LHCN-M2 (cell line): ENCODE results near the gene MGST2. TPM values are rescaled to one million over a fixed set of nuclear protein-coding genes. Genes with fewer than 3 reads are reported as not detected.
A peak's percentile ranks its signal among the peaks of the same experiment; 100 is the strongest.

Experiments used
- DNase-seq: peaks from one replicate; pipeline ENCODE4 v3.0.0-alpha.2; 2012; ENCODE audit warnings: low read depth
- total RNA-seq: library from RNA; depleted of rRNA; stranded (reverse); fragments of >200 nt; gene quantifications from 2 replicates; pipeline ENCODE4 v1.2.3, GENCODE V29; 2014

MGST2 gene
- total RNA-seq, 1 experiment from 2014 or later = 5.0 TPM

DNA sequence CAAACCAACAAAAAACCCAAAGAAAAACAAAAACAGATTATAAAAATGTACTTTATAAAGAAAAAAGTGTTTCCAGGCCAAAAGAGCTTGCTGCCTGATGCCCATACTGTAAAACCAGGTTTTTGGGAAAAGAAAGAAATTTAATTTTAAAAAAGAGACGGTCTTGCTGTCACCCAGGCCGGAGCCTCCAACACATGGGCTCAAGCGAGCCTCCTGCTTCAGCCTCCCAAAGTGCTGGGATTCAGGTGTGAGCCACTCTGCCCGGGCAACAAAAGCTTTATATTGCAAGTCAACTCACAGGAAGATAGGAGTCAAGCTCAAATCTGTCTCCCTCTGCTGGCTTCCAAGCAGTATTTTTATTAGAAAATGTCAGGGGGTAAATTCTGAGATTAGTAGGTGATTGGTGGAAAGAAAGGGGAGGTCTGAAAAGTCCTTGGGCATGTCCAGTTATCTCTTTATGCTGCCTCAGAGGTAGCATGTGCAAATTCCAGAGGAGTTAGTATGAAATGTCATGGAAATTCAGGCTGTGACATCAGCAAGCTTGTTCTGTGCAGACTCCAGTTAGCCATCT, 39.4 kb downstream of the MGST2 start:
- no peak for DNase-seq

GRCh38 chr4:139709660-139710059, 44.0 kb downstream of the MGST2 start:
- DNase-seq = no peak

GRCh38 chr4:139710073-139710472, 44.5 kb downstream of the MGST2 start:
- no peak for DNase-seq

- DNase-seq = no peak
Observed at GRCh38 chr4:139711461-139711860, 45.8 kb downstream of the MGST2 start.

DNA sequence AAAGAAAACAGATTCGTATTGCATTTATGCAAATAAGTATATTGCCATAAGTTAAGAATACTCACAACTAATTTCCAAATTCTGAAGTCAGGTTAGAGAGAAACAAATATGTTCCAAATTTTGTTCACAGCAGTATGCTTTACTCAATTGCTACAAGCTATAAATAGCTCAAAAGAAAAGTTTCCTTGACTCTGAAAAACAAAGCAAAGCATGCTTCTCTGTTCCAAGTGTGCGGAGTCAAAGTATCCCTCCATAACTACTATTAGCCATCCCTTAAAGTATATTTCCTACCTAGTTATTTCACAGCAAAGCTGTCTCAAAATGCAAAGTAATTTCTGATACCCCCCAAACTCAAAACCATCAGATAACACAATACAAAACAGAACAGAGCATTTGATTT, 47.3 kb downstream of the MGST2 start:
- no peak for DNase-seq

DNA sequence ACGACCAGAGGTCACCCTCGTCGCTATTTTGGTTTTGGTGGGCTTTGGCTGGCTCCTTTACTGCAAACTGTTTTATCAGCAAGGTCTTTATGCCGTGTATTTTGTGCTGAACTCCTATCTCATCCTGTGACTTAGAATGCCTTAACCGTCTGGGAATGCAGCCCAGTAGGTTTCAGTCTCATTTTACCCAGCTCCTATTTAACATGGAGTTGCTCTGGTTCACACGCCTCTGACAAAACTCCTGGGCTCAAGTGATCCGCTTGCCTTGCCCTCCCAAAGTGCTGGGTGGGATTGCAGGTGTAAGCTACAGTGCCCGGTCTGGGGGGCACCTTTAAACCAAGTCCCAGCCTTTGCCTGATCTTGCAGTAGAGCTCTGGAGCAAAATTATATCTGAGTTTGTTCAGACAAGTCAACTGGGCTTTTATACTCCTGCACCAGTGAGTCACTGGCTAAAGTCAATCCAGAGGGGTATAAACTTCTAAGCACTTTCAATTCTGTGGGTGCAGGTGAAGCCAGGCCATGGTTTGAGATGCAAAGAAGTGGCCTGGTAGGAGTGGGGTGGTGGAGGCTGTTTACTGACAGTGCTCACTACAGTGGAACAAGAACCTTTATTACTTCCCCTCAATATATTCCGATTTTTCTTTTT, 50.2 kb downstream of the MGST2 start:
- DNase-seq = no peak

- no peak for DNase-seq
Observed at GRCh38 chr4:139718358-139718757, 52.7 kb downstream of the MGST2 start.

DNA sequence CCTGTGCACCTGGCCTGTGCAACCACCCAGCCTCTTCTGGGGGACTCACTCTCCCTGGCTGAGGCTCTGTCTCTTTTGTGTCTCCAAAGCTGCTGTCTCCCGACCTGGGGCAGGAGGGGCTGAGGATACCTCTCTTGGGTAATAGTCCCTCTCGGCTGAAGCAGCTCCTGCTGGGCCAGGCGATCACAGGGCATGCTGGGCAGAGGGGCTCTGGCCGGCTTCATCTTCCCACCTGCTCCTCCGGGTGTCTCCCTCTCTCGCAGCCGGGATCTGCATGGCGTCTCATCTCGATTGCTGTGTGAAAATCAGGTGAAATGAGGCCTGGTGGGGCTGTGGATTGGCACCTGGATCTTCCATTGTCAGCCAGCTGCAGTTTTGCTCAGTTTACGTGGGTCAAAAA, 53.2 kb downstream of the MGST2 start:
- DNase-seq = no peak

- DNase-seq = no peak
Observed at GRCh38 chr4:139719381-139720101, 53.9 kb downstream of the MGST2 start.

DNA sequence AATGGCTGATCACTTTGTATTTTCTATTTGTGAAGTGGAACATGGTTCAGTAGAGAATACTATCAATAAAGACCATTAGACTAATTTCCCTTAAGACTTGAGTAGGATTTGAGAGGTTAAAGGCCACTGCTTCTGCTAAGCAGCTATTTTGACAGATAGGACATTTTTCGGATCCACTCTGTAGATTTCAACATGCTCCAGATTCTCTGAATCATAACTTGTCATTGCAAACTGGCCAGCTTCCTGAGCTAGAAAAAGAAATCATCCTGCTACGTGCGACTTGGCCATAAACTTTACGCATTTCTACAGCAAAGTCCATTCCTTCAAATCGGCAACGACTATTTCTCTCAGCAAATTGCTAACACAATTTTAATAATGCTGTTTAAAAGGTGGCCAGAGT, 55.2 kb downstream of the MGST2 start:
- no peak for DNase-seq

GRCh38 chr4:139721789-139722188, 56.2 kb downstream of the MGST2 start:
- no peak for DNase-seq

GRCh38 chr4:139725236-139725635, 59.6 kb downstream of the MGST2 start:
- DNase-seq = peak; percentile 39

DNA sequence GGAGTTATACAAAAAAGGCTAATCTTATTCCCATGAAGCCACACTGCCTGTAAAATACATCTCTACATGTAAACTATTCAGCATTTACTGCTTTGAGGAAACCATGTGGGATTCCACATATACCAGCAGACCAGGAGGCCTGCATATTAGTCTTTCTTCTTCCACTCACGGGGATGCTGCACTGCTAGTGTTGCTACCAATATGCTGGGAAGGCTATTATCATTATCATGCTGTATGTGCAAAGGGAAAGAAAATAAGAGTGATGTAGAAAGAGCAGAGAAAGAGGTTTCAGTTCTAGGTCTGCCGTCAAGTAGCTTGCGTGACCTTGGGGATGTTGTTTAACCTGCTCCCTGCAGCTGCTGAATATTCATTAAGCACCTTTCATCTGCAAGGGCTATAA, 61.0 kb downstream of the MGST2 start:
- DNase-seq = no peak

DNA sequence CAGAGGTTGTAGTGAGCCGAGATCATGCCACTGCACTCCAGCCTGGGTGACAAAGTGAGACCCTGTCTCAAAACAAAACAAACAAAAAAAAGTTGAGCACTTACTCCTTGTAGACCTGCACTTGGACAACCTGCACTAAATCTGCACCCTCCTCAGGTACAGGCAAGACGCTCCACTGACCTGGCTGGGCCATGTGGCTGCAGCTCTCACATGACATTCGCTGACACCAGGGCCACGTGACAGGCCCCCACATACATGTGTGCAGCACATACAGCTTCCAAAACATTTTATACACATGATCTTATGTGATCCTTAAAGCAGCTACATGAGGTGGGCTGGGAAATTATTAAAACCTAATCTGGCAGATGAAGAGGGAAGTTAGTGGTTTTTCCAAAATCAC, 62.5 kb downstream of the MGST2 start:
- no peak for DNase-seq

DNA sequence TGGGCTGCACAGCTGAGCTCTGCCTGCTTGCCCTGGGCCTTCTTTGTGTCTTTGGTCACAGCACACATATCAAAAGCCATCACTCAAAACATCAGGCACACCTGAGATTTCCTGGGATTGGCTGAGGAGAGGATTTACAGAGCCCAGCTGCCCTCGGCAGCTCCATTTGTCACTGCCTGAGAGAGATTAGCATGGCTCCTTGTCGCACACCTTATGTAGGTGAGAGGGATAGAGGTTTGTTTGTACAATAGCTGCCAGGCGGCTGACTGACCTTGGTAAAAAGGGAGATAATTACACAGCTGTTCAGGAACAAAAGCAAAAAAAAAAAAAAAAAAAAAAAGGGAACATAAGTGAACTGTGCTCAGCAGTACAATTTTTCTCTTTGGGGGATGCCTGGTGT, 63.2 kb downstream of the MGST2 start:
- DNase-seq = no peak

GRCh38 chr4:139732991-139733570, 67.5 kb downstream of the MGST2 start:
- no peak for DNase-seq

DNA sequence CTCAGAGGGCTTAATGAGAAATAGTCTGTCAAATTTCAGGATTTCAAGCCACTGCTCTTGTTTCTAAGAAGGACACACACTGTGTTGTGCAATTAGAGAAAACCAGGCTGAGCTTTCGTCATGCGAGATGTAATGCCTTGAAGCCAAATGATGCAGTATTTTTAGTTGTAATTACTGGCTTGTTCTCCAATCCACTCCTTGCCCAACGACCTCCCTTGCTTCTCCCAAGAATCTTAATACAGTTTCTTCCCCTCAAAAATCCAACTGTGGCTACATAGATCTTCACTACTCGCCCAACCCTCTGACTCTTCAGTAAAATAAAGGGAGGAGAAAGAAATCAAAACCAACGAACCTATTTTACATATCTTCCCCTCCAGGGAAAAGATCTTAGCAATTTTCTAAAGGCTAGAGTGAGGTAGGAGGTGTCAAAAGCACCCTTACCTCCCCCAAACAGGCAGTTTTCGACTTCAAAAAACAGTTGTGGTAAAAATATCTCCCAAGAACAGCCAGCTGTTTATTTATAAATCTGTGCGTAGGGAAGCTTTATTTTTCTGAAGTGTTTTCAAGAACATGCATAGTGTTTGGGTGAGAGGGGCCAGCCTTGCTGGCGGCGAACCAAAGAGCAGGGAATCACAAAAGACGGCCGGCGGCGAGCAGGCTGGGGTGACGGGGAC, 68.7 kb downstream of the MGST2 start:
- no peak for DNase-seq

GRCh38 chr4:139734875-139735380, 69.3 kb downstream of the MGST2 start:
- DNase-seq = peak; percentile 38

DNA sequence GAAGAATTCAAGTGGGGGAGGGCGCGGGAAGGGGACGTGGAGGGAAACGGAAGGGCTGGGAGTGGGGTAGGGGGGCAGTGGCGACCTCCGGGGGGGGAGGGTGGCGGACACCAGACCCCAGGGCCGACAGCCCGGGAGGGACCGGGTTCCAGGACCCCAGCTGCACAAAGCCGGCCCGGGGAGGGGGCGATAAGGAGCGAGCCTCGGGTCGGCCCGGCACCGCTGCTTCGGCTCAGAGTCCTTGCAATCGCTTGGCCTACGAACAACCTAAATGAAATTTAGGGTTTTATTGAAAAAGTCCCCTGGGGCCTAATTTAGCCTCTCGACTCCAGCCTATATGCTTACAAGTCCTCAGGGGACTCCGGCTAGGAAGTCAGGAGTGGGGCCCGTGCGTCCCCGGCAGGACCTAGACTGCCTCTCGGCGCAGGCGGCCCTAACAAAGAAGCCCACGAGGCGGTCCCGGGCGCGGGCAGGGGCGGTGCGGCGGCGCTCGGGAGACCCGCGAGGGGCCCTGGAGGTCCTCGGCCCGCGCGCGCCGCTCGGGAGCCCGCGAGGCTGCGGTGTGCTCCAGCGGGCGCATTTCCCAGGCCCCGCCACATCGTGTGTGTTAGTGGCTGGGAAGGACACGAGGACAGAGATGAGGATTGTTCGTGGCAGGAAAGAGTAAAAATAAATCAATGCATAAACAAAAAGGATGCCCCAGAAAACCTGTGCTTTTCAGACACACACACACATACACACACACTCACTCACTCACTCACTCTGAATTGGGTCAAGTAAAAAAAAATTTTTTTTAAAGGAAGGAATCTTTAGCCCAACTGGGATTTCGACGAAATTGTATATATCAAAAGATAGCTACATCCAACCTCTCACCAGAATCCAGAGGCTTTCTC, 70.0 kb downstream of the MGST2 start:
- DNase-seq = no peak

DNA sequence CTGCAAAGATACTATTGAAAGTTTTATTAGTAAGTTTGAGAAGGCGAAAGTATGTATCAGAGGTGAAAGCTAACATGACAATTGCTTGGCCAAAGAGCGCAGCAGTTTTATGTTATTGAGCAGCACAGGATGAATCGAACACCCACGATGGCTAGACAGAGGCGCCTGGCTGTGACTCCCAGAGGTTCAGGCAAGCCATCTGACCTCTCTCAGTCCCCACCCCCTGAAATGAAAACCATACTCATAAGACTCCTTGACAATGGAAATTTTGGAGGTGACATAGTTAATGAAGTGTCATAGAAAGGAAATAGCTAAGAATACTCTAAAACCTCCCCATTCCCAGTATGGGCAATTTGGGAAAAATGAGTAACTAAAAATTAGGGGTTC, 70.6 kb downstream of the MGST2 start:
- no peak for DNase-seq

- DNase-seq = no peak
Observed at GRCh38 chr4:139736661-139737060, 71.0 kb downstream of the MGST2 start.
